Trophoblast cell (in vitro differentiated cells and primary cell): ENCODE data around the gene CAPSL.
A peak's percentile ranks its signal among the peaks of the same experiment; 100 is the strongest.
"Not testable (repeated sequence)": the region's sequence is repeated elsewhere in the genome, so short reads cannot be mapped to it uniquely, and the experiment has no call there.

Source experiments
- DNase-seq, 2 donors: peaks; one replicate each; pipeline ENCODE4 v3.0.0-alpha.2; 2016
- H2AFZ ChIP-seq: 2 replicates; pipeline ENCODE4 v1.6.1; 2013; ENCODE audit warnings: low read length, moderate library complexity, mild to moderate bottlenecking; ENCODE audit not compliant: insufficient read depth, poor library complexity
- H2AK5ac ChIP-seq: 2 replicates; pipeline ENCODE4 v1.6.1; 2013; ENCODE audit warnings: mild to moderate bottlenecking, low read length
- H2BK120ac ChIP-seq: 2 replicates; pipeline ENCODE4 v1.6.1; 2013; ENCODE audit warnings: low read length, mild to moderate bottlenecking, moderate library complexity; ENCODE audit not compliant: insufficient read depth, poor library complexity
- H2BK12ac ChIP-seq: 2 replicates; pipeline ENCODE4 v1.6.1; 2013; ENCODE audit warnings: mild to moderate bottlenecking, low read length, moderate library complexity
- H2BK5ac ChIP-seq: 2 replicates; pipeline ENCODE4 v1.6.1; 2013; ENCODE audit warnings: low read length, low read depth, moderate library complexity, mild to moderate bottlenecking; ENCODE audit not compliant: poor library complexity
- H3K14ac ChIP-seq: 2 replicates; pipeline ENCODE4 v1.6.1; 2013; ENCODE audit warnings: mild to moderate bottlenecking, low read length
- H3K18ac ChIP-seq: 2 replicates; pipeline ENCODE4 v1.6.1; 2013; ENCODE audit warnings: mild to moderate bottlenecking, low read length
- H3K23ac ChIP-seq: 2 replicates; pipeline ENCODE4 v1.6.1; 2013; ENCODE audit warnings: low read length
- H3K27ac ChIP-seq: 2 replicates; pipeline ENCODE4 v1.5.1; 2013; ENCODE audit warnings: low read depth, mild to moderate bottlenecking, inconsistent platforms, low read length, moderate library complexity
- H3K27me3 ChIP-seq: 2 replicates; pipeline ENCODE4 v1.6.1; 2013; ENCODE audit warnings: inconsistent platforms, mild to moderate bottlenecking, low read length, moderate library complexity; ENCODE audit not compliant: insufficient read depth
- H3K36me3 ChIP-seq, 2 experiments: 1 replicate in 1 of 2; 2 replicates in 1 of 2; pipeline ENCODE4 v1.6.1; 2013; ENCODE audit warnings: low read length in 2 of 2, mild to moderate bottlenecking in 2 of 2, moderate library complexity in 1 of 2; ENCODE audit not compliant: insufficient read depth in 2 of 2, control insufficient read depth in 1 of 2
- H3K4ac ChIP-seq: 2 replicates; pipeline ENCODE4 v1.6.1; 2013; ENCODE audit warnings: low read depth, mild to moderate bottlenecking, low read length, moderate library complexity
- H3K4me1 ChIP-seq, 2 experiments: 1 replicate in 1 of 2; 2 replicates in 1 of 2; pipeline ENCODE4 v1.6.1; 2013; ENCODE audit warnings: low read length in 2 of 2, mild to moderate bottlenecking in 2 of 2, moderate library complexity in 1 of 2; ENCODE audit not compliant: insufficient read depth in 2 of 2, control insufficient read depth in 1 of 2
- H3K4me2 ChIP-seq: 2 replicates; pipeline ENCODE4 v1.6.1; 2013; ENCODE audit warnings: inconsistent platforms, mild to moderate bottlenecking, low read length, moderate library complexity
- H3K4me3 ChIP-seq: 2 replicates; pipeline ENCODE4 v1.5.1; 2013; ENCODE audit warnings: mild to moderate bottlenecking, low read depth, low read length, inconsistent platforms
- H3K79me1 ChIP-seq: one replicate; pipeline ENCODE4 v1.6.1; 2013; ENCODE audit warnings: low read length
- H3K79me2 ChIP-seq: 2 replicates; pipeline ENCODE4 v1.6.1; 2013; ENCODE audit warnings: low read length, mild to moderate bottlenecking; ENCODE audit not compliant: control insufficient read depth, insufficient read depth, poor library complexity
- H3K9ac ChIP-seq: 2 replicates; pipeline ENCODE4 v1.6.1; 2013; ENCODE audit warnings: mild to moderate bottlenecking, low read length
- H3K9me3 ChIP-seq: 2 replicates; pipeline ENCODE4 v1.6.1; 2013; ENCODE audit warnings: low read depth, mild to moderate bottlenecking, control low read depth, inconsistent platforms, low read length; ENCODE audit not compliant: insufficient read depth
- H4K12ac ChIP-seq: 2 replicates; pipeline ENCODE4 v1.6.1; 2013; ENCODE audit warnings: low read depth, mild to moderate bottlenecking, low read length, moderate library complexity
- H4K8ac ChIP-seq: 2 replicates; pipeline ENCODE4 v1.6.1; 2013; ENCODE audit warnings: low read depth, mild to moderate bottlenecking, low read length, moderate library complexity
- H4K91ac ChIP-seq: one replicate; pipeline ENCODE4 v1.6.1; 2013; ENCODE audit warnings: low read depth, mild to moderate bottlenecking, low read length, moderate library complexity
- WGBS: extraction: QIAGEN DNeasy Blood & Tissue Kit; methylation state at CpG from one replicate; pipeline ENCODE4 v1.1.7; 2013; ENCODE audit warnings: missing lambda C conversion rate; ENCODE audit not compliant: insufficient read length, insufficient coverage; ENCODE audit errors: extremely low coverage; 5-methylcytosine and 5-hydroxymethylcytosine counted together

CAPSL gene

DNA sequence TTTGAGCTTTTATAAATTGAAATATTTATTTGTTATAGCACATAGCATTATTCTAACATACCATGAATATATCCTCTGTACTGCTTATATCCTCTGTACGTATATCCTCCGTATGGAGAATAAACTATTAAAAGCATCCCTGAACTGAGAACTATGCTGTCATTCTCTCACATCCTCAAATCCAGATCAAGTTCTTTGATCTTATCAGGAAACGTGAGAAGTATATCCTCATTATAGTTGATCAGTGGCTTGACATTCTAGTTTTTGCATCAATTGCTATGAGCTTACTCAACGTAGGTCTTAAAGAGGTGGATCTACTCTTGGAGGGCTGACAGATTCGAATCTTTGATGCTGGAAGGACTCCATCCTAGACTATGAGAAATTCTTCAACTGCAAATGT lies 44.3 kb downstream of the CAPSL start:
- Histone ChIP-seq H3K14ac (no peak overlapping the region), H2BK12ac (no peak overlapping the region), H3K36me3 (no peaks in the 10 kb centered on the region), H3K4ac (no peak overlapping the region), H3K4me3 (no peak overlapping the region), H3K27me3 (no peaks in the 10 kb centered on the region), H3K4me2 (no peak overlapping the region), H3K23ac (no peak overlapping the region), H3K27ac (no peak overlapping the region), H4K12ac (no peak overlapping the region), H3K18ac (no peak overlapping the region), H3K4me1 (peaks cover 3 to 6% of the 10 kb centered on the region in 2 experiments), H3K9me3 (no peaks in the 10 kb centered on the region), H2AK5ac (no peak overlapping the region), H3K9ac (no peak overlapping the region), H3K79me1 (no peaks in the 10 kb centered on the region), H2BK5ac (no peak overlapping the region), H2BK120ac (no peak overlapping the region), H4K8ac (no peak overlapping the region), H3K79me2 (no peaks in the 10 kb centered on the region), H2AFZ (no peak overlapping the region), H4K91ac (no peak overlapping the region)
- no peak for DNase-seq
- no CpG with 5 or more reads among the region's 5 CpGs for WGBS

DNA sequence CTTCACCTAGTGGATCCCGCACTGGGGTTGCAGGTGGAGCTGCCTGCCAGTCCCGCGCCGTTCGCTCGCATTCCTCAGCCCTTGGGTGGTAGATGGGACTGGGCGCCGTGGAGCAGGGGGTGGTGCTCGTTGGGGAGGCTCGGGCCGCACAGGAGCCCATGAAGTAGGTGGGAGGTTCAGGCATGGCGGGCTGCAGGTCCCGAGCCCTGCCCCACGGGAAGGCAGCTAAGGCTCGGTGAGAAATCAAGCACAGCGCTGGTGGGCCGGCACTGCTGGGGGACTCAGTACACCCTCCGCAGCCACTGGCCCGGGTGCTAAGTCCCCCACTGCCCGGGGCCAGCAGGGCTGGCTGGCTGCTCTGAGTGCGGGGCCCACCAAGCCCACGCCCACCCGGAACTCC lies 45.6 kb downstream of the CAPSL start:
- not testable (repeated sequence) for H3K4me2 ChIP-seq, H4K91ac ChIP-seq, H2BK120ac ChIP-seq, H3K14ac ChIP-seq, H3K4me1 ChIP-seq, H3K79me1 ChIP-seq, H4K12ac ChIP-seq, H4K8ac ChIP-seq, H3K4ac ChIP-seq, H3K36me3 ChIP-seq, H2AFZ ChIP-seq, H3K27me3 ChIP-seq, H3K79me2 ChIP-seq, H3K4me3 ChIP-seq, H3K23ac ChIP-seq, H3K9me3 ChIP-seq, DNase-seq, H3K18ac ChIP-seq, H2BK12ac ChIP-seq, H3K9ac ChIP-seq, H3K27ac ChIP-seq, H2BK5ac ChIP-seq, H2AK5ac ChIP-seq
- WGBS, result no CpG with 5 or more reads among the region's 23 CpGs

DNA sequence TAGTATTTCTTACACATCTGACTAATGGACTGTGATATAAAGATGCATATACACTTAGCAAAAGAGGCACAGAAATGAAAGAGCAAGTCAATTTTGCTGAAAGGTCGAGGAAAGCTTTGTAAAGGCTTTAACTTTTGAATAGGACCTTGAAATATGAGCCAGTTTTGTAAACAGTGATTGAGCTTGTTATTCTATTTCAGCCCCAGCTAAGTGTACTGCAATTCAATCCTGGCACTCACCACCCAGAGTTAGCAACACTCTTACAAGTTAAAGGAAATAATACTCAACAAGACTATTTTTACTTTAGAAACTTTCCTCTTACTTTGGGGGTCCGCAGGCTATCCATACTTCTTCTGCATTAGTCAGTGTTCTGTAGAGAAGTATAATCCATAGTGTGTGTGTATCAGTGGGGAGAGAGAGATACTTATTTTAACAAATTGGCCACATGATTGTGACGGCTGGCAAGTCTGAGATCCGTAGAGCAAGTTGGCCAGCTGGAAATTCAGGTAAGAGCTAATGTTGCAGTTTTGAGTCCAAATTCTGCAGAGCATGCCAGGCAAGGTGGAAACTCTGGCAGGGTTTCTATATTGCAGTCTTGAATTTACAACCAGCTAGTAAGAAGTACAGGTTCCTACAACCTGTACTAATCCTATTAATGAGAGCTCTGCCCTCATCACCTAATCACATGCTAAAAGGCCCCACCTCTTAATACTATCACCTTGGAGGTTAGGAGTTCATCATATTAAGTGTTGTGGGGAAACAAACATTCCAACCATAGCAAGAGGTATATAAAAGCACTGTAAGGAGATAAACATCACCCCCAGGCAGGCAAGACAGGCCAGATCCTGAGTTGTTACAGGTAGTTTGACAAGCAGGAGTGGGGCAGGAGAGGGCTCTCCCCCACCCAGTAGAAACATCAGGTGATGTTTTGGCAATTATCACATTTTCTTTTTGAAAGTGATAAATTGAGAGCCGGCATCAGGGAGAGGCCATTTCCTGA lies 48.1 kb downstream of the CAPSL start:
- no peaks in the 10 kb centered on the region for H3K36me3 ChIP-seq
- no peak overlapping the region for H2AFZ ChIP-seq
- peak; percentile 9 to 50 for DNase-seq
- H3K9me3 ChIP-seq, result no peaks in the 10 kb centered on the region
- no peak overlapping the region for H3K18ac ChIP-seq
- no peak overlapping the region for H2BK120ac ChIP-seq
- no peak overlapping the region for H3K27ac ChIP-seq
- no peak overlapping the region for H2AK5ac ChIP-seq
- WGBS, result no CpG with 5 or more reads among the region's 5 CpGs
- H2BK12ac ChIP-seq, result no peak overlapping the region
- no peak overlapping the region for H3K4ac ChIP-seq
- no peaks in the 10 kb centered on the region for H3K79me1 ChIP-seq
- no peak overlapping the region for H4K12ac ChIP-seq
- no peak overlapping the region for H4K91ac ChIP-seq
- H3K9ac ChIP-seq, result no peak overlapping the region
- no peak overlapping the region for H3K23ac ChIP-seq
- no peaks in the 10 kb centered on the region for H3K79me2 ChIP-seq
- peaks cover 3 to 6% of the 10 kb centered on the region in 2 experiments for H3K4me1 ChIP-seq
- H3K4me2 ChIP-seq, result no peak overlapping the region
- H2BK5ac ChIP-seq, result no peak overlapping the region
- no peak overlapping the region for H3K14ac ChIP-seq
- H4K8ac ChIP-seq, result no peak overlapping the region
- no peaks in the 10 kb centered on the region for H3K27me3 ChIP-seq
- H3K4me3 ChIP-seq, result no peak overlapping the region

DNA sequence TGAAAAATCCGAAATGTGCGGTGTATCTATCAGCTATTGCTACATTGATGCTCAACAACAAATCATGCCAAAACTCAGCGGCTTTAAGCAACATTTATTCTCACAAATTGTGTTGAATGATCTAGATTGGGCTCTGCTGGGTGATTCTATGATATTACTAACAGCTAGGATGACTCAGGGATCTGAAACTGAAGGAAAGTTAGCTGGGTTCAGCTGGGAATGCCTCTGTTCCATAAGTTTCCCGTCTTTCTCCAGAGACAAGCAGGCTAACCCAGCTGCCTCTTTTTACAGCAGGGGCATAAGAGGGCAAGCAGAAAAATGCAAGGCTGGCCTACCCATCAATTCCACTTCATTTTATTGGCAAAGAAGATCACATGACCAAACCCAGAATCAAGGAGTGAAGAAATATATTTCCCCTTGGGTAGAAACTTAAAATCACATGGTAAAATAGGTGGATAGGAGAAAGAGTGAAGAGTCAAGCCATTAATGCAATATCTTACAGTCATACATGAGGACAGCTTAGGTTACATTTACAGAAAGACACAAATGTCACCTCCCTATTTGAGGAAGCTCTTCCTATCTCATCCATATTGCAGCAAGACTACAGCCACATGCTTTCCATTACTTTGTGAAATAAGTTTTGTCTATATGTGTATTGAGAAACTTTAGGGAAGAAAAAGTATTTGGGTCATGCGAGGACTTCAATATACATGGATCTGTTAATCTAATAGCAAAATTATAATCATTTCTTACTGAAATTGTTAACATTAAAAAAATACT lies 50.9 kb downstream of the CAPSL start:
- no peak overlapping the region for H4K8ac ChIP-seq
- no peak overlapping the region for H4K12ac ChIP-seq
- H3K23ac ChIP-seq, result no peak overlapping the region
- no peak overlapping the region for H3K9ac ChIP-seq
- no peak overlapping the region for H2AFZ ChIP-seq
- DNase-seq, result no peak
- no peaks in the 10 kb centered on the region for H3K79me2 ChIP-seq
- no CpG with 5 or more reads among the region's 5 CpGs for WGBS
- no peak overlapping the region for H3K4me3 ChIP-seq
- no peaks in the 10 kb centered on the region for H3K36me3 ChIP-seq
- H3K4me1 ChIP-seq, result peaks cover 8 to 9% of the 10 kb centered on the region in 2 experiments
- H3K27ac ChIP-seq, result no peak overlapping the region
- H4K91ac ChIP-seq, result no peak overlapping the region
- no peak overlapping the region for H2AK5ac ChIP-seq
- no peak overlapping the region for H2BK5ac ChIP-seq
- H2BK12ac ChIP-seq, result no peak overlapping the region
- no peak overlapping the region for H2BK120ac ChIP-seq
- H3K4ac ChIP-seq, result no peak overlapping the region
- no peaks in the 10 kb centered on the region for H3K79me1 ChIP-seq
- H3K27me3 ChIP-seq, result no peaks in the 10 kb centered on the region
- no peak overlapping the region for H3K14ac ChIP-seq
- no peak overlapping the region for H3K18ac ChIP-seq
- no peak overlapping the region for H3K4me2 ChIP-seq
- H3K9me3 ChIP-seq, result no peaks in the 10 kb centered on the region
